Measurements from ENCODE around the gene GGTLC1. TPM values are rescaled to one million over a fixed set of nuclear protein-coding genes. Genes with fewer than 3 reads are reported as not detected.

GGTLC1 gene
- not detected for total RNA-seq
- not detected for polyA plus RNA-seq (ENCODE audit: insufficient read depth, low read depth, low replicate concordance)
- long read RNA-seq, donor 1, result 0 reads
- long read RNA-seq, donor 2, result 0 reads
- long read RNA-seq, donor 3, result 0 reads
- long read RNA-seq, donor 4, result 0 reads
- long read RNA-seq, donor 5, result 0 reads
- long read RNA-seq, donor 6, result 0 reads
- long read RNA-seq, donor 7, result 0 reads
- long read RNA-seq, donor 8, result 0 reads
- long read RNA-seq, donor 9, result 0 reads
- long read RNA-seq, donor 10, result 0 reads

DNA sequence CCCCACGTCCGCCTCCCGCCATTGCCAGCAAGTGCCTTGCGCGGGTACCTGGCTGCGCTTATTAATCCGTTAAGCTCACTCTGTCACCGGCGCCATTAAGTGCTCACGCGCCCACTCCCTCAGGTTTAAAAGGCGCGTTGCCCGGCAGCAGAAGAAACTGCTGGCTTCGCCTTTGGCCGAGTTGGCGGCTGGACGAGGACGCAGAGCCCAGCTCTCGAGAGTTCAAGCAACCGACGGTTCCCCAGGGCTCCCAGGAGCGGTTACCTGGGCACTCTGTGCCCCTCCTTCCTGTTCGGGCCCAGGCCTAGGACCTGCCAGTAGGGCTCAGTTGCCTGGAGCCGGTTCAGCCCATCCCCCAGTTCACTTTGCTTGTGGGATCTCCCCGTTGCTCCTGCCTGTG lies at the start of gene GGTLC1:
TSS of gene GGTLC1 (minus strand) at position 219 of the 400 bp plus-strand sequence. CDS start 2,168 bp downstream, outside the sequence.
- Histone ChIP-seq H3K36me3 (ENCODE audit: control insufficient read depth in 2 of 3, insufficient read depth in 3 of 3, low read length in 3 of 3) (no peaks in the 10 kb centered on the region), H3K27me3 (ENCODE audit: control insufficient read depth, insufficient read depth, low read length) (no peaks in the 10 kb centered on the region), H3K9ac (ENCODE audit: low read length in 3 of 3) (no peak within 1 kb of the TSS), H3K27ac (ENCODE audit: low read depth in 2 of 2, low read length in 2 of 2) (no peak within 1 kb of the TSS), H3K9me3 (ENCODE audit: control insufficient read depth in 2 of 3, insufficient read depth in 1 of 3, low read length in 3 of 3) (no peaks in the 10 kb centered on the region), H3K4me3 (ENCODE audit: low read length in 3 of 3) (no peak within 1 kb of the TSS), H3K4me1 (ENCODE audit: control insufficient read depth in 2 of 3, insufficient read depth in 2 of 3, low read depth in 1 of 3, low read length in 3 of 3) (no peaks in the 10 kb centered on the region)
- no peak for FAIRE-seq
- TF ChIP-seq, protein P1, sequence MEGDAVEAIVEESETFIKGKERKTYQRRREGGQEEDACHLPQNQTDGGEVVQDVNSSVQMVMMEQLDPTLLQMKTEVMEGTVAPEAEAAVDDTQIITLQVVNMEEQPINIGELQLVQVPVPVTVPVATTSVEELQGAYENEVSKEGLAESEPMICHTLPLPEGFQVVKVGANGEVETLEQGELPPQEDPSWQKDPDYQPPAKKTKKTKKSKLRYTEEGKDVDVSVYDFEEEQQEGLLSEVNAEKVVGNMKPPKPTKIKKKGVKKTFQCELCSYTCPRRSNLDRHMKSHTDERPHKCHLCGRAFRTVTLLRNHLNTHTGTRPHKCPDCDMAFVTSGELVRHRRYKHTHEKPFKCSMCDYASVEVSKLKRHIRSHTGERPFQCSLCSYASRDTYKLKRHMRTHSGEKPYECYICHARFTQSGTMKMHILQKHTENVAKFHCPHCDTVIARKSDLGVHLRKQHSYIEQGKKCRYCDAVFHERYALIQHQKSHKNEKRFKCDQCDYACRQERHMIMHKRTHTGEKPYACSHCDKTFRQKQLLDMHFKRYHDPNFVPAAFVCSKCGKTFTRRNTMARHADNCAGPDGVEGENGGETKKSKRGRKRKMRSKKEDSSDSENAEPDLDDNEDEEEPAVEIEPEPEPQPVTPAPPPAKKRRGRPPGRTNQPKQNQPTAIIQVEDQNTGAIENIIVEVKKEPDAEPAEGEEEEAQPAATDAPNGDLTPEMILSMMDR (IDR thresholded peaks at IDR 0.05; ENCODE audit: borderline replicate concordance, extremely low read depth, insufficient read depth), result no peak
- peak in 1 of 5 donors; percentile 24 for DNase-seq
- intact Hi-C loops (cut with DNase I), result no loop called here

DNA sequence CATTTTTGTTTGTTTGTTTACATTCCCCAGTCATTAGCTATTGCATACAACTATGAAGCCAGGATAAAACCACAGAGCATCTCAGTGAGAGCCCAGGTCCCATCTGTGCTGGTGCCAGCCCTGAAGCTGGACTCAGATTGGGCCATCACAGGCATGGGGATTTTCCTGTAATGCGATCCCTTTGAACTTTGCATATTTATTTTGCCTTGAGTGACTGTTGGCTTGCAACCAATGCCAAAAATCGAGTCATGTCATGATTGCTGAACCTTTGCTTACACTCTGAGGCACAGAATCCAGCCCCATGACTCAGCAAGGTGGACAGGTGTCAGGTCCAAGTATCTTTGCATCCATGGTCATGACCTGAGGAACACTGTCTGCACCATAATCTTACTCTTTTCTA lies 46.2 kb upstream of the GGTLC1 start:
- H3K9ac ChIP-seq (ENCODE audit: low read length in 3 of 3), result no peak overlapping the region
- H3K27me3 ChIP-seq (ENCODE audit: control insufficient read depth, insufficient read depth, low read length), result no peaks in the 10 kb centered on the region
- H3K9me3 ChIP-seq (ENCODE audit: control insufficient read depth in 2 of 3, insufficient read depth in 1 of 3, low read length in 3 of 3), result no peaks in the 10 kb centered on the region
- intact Hi-C loops (cut with DNase I), result no loop called here
- DNase-seq (peak in 1 of 5 donors; percentile 28), FAIRE-seq (no peak)
- H3K4me1 ChIP-seq (ENCODE audit: control insufficient read depth in 2 of 3, insufficient read depth in 2 of 3, low read depth in 1 of 3, low read length in 3 of 3), result no peaks in the 10 kb centered on the region
- H3K36me3 ChIP-seq (ENCODE audit: control insufficient read depth in 2 of 3, insufficient read depth in 3 of 3, low read length in 3 of 3), result no peaks in the 10 kb centered on the region
- TF ChIP-seq, protein P1 (IDR thresholded peaks at IDR 0.05; ENCODE audit: borderline replicate concordance, extremely low read depth, insufficient read depth), result no peak
- no peak overlapping the region for H3K4me3 ChIP-seq (ENCODE audit: low read length in 3 of 3)
- no peak overlapping the region for H3K27ac ChIP-seq (ENCODE audit: low read depth in 2 of 2, low read length in 2 of 2)

DNA sequence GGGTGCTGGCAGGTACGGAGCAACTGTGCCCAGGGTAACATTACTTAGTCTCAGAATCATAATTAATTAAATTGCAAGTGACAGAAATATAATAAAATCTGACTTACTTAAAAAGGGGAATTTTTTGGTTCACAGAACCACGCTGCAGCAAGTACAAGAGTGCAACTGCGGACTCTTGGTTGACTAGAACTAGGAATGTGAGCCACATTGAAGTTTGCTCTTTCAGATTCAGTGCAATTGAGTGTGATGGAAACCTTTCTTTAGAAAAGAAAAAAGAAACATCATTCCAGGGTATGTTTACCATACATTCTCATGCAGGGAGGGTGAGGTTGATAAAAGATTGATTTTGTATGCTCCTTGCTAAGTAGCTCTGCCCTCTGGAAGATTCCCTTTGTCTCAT lies 45.0 kb upstream of the GGTLC1 start:
- Histone ChIP-seq H3K27ac (ENCODE audit: low read depth in 2 of 2, low read length in 2 of 2) (no peak overlapping the region), H3K4me1 (ENCODE audit: control insufficient read depth in 2 of 3, insufficient read depth in 2 of 3, low read depth in 1 of 3, low read length in 3 of 3) (no peaks in the 10 kb centered on the region), H3K9me3 (ENCODE audit: control insufficient read depth in 2 of 3, insufficient read depth in 1 of 3, low read length in 3 of 3) (no peaks in the 10 kb centered on the region), H3K36me3 (ENCODE audit: control insufficient read depth in 2 of 3, insufficient read depth in 3 of 3, low read length in 3 of 3) (no peaks in the 10 kb centered on the region), H3K9ac (ENCODE audit: low read length in 3 of 3) (no peak overlapping the region), H3K4me3 (ENCODE audit: low read length in 3 of 3) (no peak overlapping the region), H3K27me3 (ENCODE audit: control insufficient read depth, insufficient read depth, low read length) (no peaks in the 10 kb centered on the region)
- FAIRE-seq (no peak), DNase-seq (no peak)
- TF ChIP-seq, protein P1 (IDR thresholded peaks at IDR 0.05; ENCODE audit: borderline replicate concordance, extremely low read depth, insufficient read depth), result no peak
- intact Hi-C loops (cut with DNase I), result no loop called here

DNA sequence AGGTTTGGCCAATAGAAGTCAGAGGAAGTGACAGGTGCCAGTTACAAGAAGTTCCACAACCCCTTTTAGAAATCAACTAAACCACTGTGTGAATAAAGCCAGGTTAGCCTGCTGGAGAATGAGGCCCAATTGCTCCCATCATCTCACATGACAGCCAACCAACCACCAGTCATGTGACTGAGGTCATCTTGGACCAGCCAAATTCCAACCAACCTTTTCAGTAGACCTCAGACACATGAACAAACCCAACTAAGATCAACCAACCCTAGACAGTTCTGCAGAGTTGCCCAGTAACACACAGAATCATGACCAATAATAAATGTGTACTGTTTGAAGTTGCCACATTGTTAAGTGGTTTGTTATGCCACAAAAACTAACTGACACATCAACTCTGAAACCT lies 44.6 kb upstream of the GGTLC1 start:
- TF ChIP-seq, protein P1 (IDR thresholded peaks at IDR 0.05; ENCODE audit: borderline replicate concordance, extremely low read depth, insufficient read depth), result no peak
- FAIRE-seq (no peak), DNase-seq (no peak)
- Histone ChIP-seq H3K4me1 (ENCODE audit: control insufficient read depth in 2 of 3, insufficient read depth in 2 of 3, low read depth in 1 of 3, low read length in 3 of 3) (no peaks in the 10 kb centered on the region), H3K27ac (ENCODE audit: low read depth in 2 of 2, low read length in 2 of 2) (no peak overlapping the region), H3K9ac (ENCODE audit: low read length in 3 of 3) (no peak overlapping the region), H3K36me3 (ENCODE audit: control insufficient read depth in 2 of 3, insufficient read depth in 3 of 3, low read length in 3 of 3) (no peaks in the 10 kb centered on the region), H3K27me3 (ENCODE audit: control insufficient read depth, insufficient read depth, low read length) (no peaks in the 10 kb centered on the region), H3K4me3 (ENCODE audit: low read length in 3 of 3) (no peak overlapping the region), H3K9me3 (ENCODE audit: control insufficient read depth in 2 of 3, insufficient read depth in 1 of 3, low read length in 3 of 3) (no peaks in the 10 kb centered on the region)
- intact Hi-C loops (cut with DNase I), result no loop called here
